HEK293 (cell line): ENCODE measurements around the gene ITPR3.
A peak's percentile ranks its signal among the peaks of the same experiment; 100 is the strongest.

Experiments
- CTCF ChIA-PET: fragments of 350-600 bp; formaldehyde crosslinking; extraction: SDS; loops from one replicate; lab custom pipeline; 2021; ENCODE audit warnings: antibody characterized with exemption; lab: Yijun Ruan, JAX
- POLR2A ChIA-PET: fragments of 300-600 bp; formaldehyde crosslinking; extraction: SDS; loops from one replicate; lab custom pipeline; 2020; ENCODE audit warnings: antibody characterized with exemption, inconsistent platforms; lab: Yijun Ruan, JAX
- H3K27ac ChIP-seq: fragments of 200-500 bp; sonication (Bioruptor generic); 2 replicates; pipeline ENCODE4 v1.5.1; 2014; ENCODE audit warnings: low read depth, low read length, control low read depth, inconsistent platforms; ENCODE audit errors: extremely low read depth
- H3K36me3 ChIP-seq, 2 experiments: fragments of 200-500 bp in 1 of 2; sonication (Bioruptor generic) in 1 of 2; 1 replicate in 1 of 2; 2 replicates in 1 of 2; pipeline ENCODE4 v1.5.1; 2014 to 2017; ENCODE audit warnings: inconsistent platforms in 2 of 2, low read length in 2 of 2; ENCODE audit not compliant: control insufficient read depth in 2 of 2, insufficient read depth in 1 of 2
- H3K4me1 ChIP-seq: fragments of 200-500 bp; sonication (Bioruptor generic); 2 replicates; pipeline ENCODE4 v1.5.1; 2014; ENCODE audit warnings: mild to moderate bottlenecking, low read length, inconsistent platforms; ENCODE audit not compliant: control insufficient read depth, insufficient read depth
- H3K4me3 ChIP-seq: 2 replicates; pipeline ENCODE4 v1.5.1; 2011; ENCODE audit warnings: low read depth, mild to moderate bottlenecking, control low read depth, low read length, moderate library complexity
- H3K9me3 ChIP-seq: fragments of 200-500 bp; sonication (Bioruptor generic); 2 replicates; pipeline ENCODE4 v1.5.1; 2014; ENCODE audit warnings: low read depth, low read length, inconsistent platforms; ENCODE audit not compliant: control insufficient read depth, insufficient read depth
- BCL11A ChIP-seq: fragments of 450-650 bp; formaldehyde crosslinking; IDR thresholded peaks from 2 replicates; pipeline ENCODE4 v1.5.1; 2016; ENCODE audit warnings: low read depth, missing biosample characterization, missing genetic modification characterization
- BCL11B ChIP-seq: fragments of 450-650 bp; formaldehyde crosslinking; IDR thresholded peaks from 2 replicates; pipeline ENCODE4 v1.5.1; 2016; ENCODE audit warnings: low read depth, missing biosample characterization, missing genetic modification characterization
- EGR2 ChIP-seq: fragments of 450-650 bp; formaldehyde crosslinking; IDR thresholded peaks from 2 replicates; pipeline ENCODE4 v1.5.1; 2016; ENCODE audit warnings: low read depth, missing biosample characterization, missing genetic modification characterization
- GLIS2 ChIP-seq: fragments of 450-650 bp; formaldehyde crosslinking; IDR thresholded peaks from 2 replicates; pipeline ENCODE4 v1.5.1; 2016; ENCODE audit warnings: missing biosample characterization, missing genetic modification characterization
- INSM2 ChIP-seq: fragments of 450-650 bp; formaldehyde crosslinking; IDR thresholded peaks from 2 replicates; pipeline ENCODE4 v1.5.1; 2016; ENCODE audit warnings: missing biosample characterization, missing genetic modification characterization
- KLF1 ChIP-seq: fragments of 450-650 bp; formaldehyde crosslinking; IDR thresholded peaks from 2 replicates; pipeline ENCODE4 v1.5.1; 2016; ENCODE audit warnings: missing biosample characterization, missing genetic modification characterization
- KLF8 ChIP-seq: fragments of 450-650 bp; formaldehyde crosslinking; IDR thresholded peaks from 2 replicates; pipeline ENCODE4 v1.5.1; 2016; ENCODE audit warnings: missing biosample characterization, missing genetic modification characterization
- PRDM1 ChIP-seq: fragments of 450-650 bp; formaldehyde crosslinking; IDR thresholded peaks from 2 replicates; pipeline ENCODE4; 2016; ENCODE audit warnings: missing biosample characterization, missing genetic modification characterization
- SCRT1 ChIP-seq: fragments of 450-650 bp; formaldehyde crosslinking; IDR thresholded peaks from 2 replicates; pipeline ENCODE4 v1.5.1; 2016; ENCODE audit warnings: missing biosample characterization, missing genetic modification characterization, borderline replicate concordance
- ZFHX2 ChIP-seq: fragments of 450-650 bp; formaldehyde crosslinking; conservative IDR thresholded peaks from 2 replicates; pipeline ENCODE4 v1.5.1; 2016; ENCODE audit warnings: missing biosample characterization, missing genetic modification characterization
- ZFP69B ChIP-seq: fragments of 450-650 bp; formaldehyde crosslinking; IDR thresholded peaks from 2 replicates; pipeline ENCODE4 v1.5.1; 2016; ENCODE audit warnings: missing biosample characterization, missing genetic modification characterization
- ZNF24 ChIP-seq: fragments of 450-650 bp; formaldehyde crosslinking; IDR thresholded peaks from 2 replicates; pipeline ENCODE4 v1.5.1; 2016; ENCODE audit warnings: missing biosample characterization, missing genetic modification characterization
- ZNF335 ChIP-seq: fragments of 450-650 bp; formaldehyde crosslinking; conservative IDR thresholded peaks from 2 replicates; pipeline ENCODE4 v1.5.1; 2016; ENCODE audit warnings: missing biosample characterization, missing genetic modification characterization
- ZNF366 ChIP-seq: fragments of 450-650 bp; formaldehyde crosslinking; conservative IDR thresholded peaks from 2 replicates; pipeline ENCODE4 v1.5.1; 2016; ENCODE audit warnings: missing biosample characterization, missing genetic modification characterization
- ZNF416 ChIP-seq: fragments of 450-650 bp; formaldehyde crosslinking; IDR thresholded peaks from 2 replicates; pipeline ENCODE4 v1.5.1; 2016; ENCODE audit warnings: missing biosample characterization, missing genetic modification characterization
- ZNF548 ChIP-seq: fragments of 450-650 bp; formaldehyde crosslinking; IDR thresholded peaks from 2 replicates; pipeline ENCODE4 v1.5.1; 2016; ENCODE audit warnings: missing biosample characterization, missing genetic modification characterization
- ZNF624 ChIP-seq: fragments of 450-650 bp; formaldehyde crosslinking; IDR thresholded peaks from 2 replicates; pipeline ENCODE4 v1.5.1; 2017; ENCODE audit warnings: missing biosample characterization, missing genetic modification characterization
- ZNF768 ChIP-seq: fragments of 450-650 bp; formaldehyde crosslinking; IDR thresholded peaks from 2 replicates; pipeline ENCODE4 v1.5.1; 2018; ENCODE audit warnings: missing biosample characterization, mild to moderate bottlenecking, missing genetic modification characterization
- ZNF785 ChIP-seq: fragments of 450-650 bp; formaldehyde crosslinking; IDR thresholded peaks from 2 replicates; pipeline ENCODE4 v1.5.1; 2016; ENCODE audit warnings: missing biosample characterization, missing genetic modification characterization
- ZSCAN18 ChIP-seq: fragments of 450-650 bp; formaldehyde crosslinking; IDR thresholded peaks from 2 replicates; pipeline ENCODE4 v1.5.1; 2016; ENCODE audit warnings: missing biosample characterization, missing genetic modification characterization

Gene ITPR3

GRCh38 chr6:33683051-33683571 is 62.0 kb downstream of the ITPR3 start:
- POLR2A ChIA-PET: interaction anchor here (0.7 kb wide), 1 partner anchor 14 kb away, joined by 3 read pairs; no protein-coding TSS in a partner anchor
- TF ChIP-seq ZSCAN18 (tag by site-specific recombination) (no peak), EGR2 (tag by site-specific recombination) (peak; percentile 87), ZNF366 (tag by site-specific recombination) (no peak), ZNF416 (tag by site-specific recombination) (no peak), ZNF624 (tag by site-specific recombination) (no peak), ZFP69B (tag by site-specific recombination) (no peak), ZNF24 (tag by site-specific recombination) (no peak), KLF8 (no peak), KLF1 (tag by site-specific recombination) (no peak), ZFHX2 (tag by site-specific recombination) (peak; percentile 86), ZNF335 (tag by site-specific recombination) (no peak), BCL11A (tag by site-specific recombination) (no peak), ZNF785 (tag by site-specific recombination) (no peak), INSM2 (no peak), GLIS2 (no peak), ZNF548 (no peak)
- peaks cover 4 to 58% of the 10 kb centered on the region in 2 experiments; a peak in 2 of 3 replicates for H3K36me3 ChIP-seq
- no peak overlapping the region for H3K27ac ChIP-seq
- CTCF ChIA-PET: interaction anchor here (0.6 to 1.2 kb wide), 4 partner anchors 11 to 559 kb away, joined by 3 to 8 read pairs (median 4); no protein-coding TSS in a partner anchor
- H3K4me1 ChIP-seq: no peaks in the 10 kb centered on the region
- H3K9me3 ChIP-seq: no peaks in the 10 kb centered on the region
- H3K4me3 ChIP-seq: no peak overlapping the region

GRCh38 chr6:33683576-33684427 is 62.7 kb downstream of the ITPR3 start:
- POLR2A ChIA-PET: no interaction called here
- H3K4me1 ChIP-seq: no peaks in the 10 kb centered on the region
- TF ChIP-seq PRDM1 (tag by site-specific recombination) (no peak), ZNF768 (0 out of 2 replicates have a peak, but pooled peaks have one; percentile 31)
- TF ChIP-seq, all 188 proteins: peak for 1
- H3K27ac ChIP-seq: no peak overlapping the region
- H3K4me3 ChIP-seq: no peak overlapping the region
- H3K36me3 ChIP-seq: peaks cover 4 to 62% of the 10 kb centered on the region in 2 experiments; a peak in 2 of 3 replicates
- CTCF ChIA-PET: interaction anchor here (0.5 to 1.2 kb wide), 2 partner anchors 17 to 98 kb away, joined by 3 to 8 read pairs; no protein-coding TSS in a partner anchor
- no peaks in the 10 kb centered on the region for H3K9me3 ChIP-seq

GRCh38 chr6:33684428-33684896 is 63.3 kb downstream of the ITPR3 start:
- no peaks in the 10 kb centered on the region for H3K4me1 ChIP-seq
- no peak overlapping the region for H3K27ac ChIP-seq
- ChIA-PET POLR2A (no interaction called here), CTCF (no interaction called here)
- H3K36me3 ChIP-seq: peaks cover 4 to 65% of the 10 kb centered on the region in 2 experiments; a peak in 2 of 3 replicates
- H3K9me3 ChIP-seq: no peaks in the 10 kb centered on the region
- no peak for TF ChIP-seq SCRT1 (tag by site-specific recombination)
- 0 out of 2 replicates have a peak, but pooled peaks have one; percentile 15 for TF ChIP-seq GLIS2
- 0 out of 2 replicates have a peak, but pooled peaks have one; percentile 42 for TF ChIP-seq BCL11A (tag by site-specific recombination)
- peak; percentile 48; the same call in 1 of the 2 replicates for TF ChIP-seq BCL11B (tag by site-specific recombination)
- H3K4me3 ChIP-seq: no peak overlapping the region
